GM12873 (cell line): Measurements from ENCODE around the gene NISCH.
A peak's percentile ranks its signal among the peaks of the same experiment; 100 is the strongest.

Experiments
- TF ChIP-seq, protein P1 (sequence below): IDR thresholded peaks from 2 replicates; pipeline ENCODE4 v1.5.1; 2012; ENCODE audit warnings: low read depth, mild to moderate bottlenecking, moderate library complexity, low read length, control low read depth; ENCODE audit not compliant: insufficient read depth; ENCODE audit errors: missing control alignments

NISCH gene

GRCh38 chr3:52471371-52472238, 16.2 kb downstream of the NISCH start:
- TF ChIP-seq, protein P1, sequence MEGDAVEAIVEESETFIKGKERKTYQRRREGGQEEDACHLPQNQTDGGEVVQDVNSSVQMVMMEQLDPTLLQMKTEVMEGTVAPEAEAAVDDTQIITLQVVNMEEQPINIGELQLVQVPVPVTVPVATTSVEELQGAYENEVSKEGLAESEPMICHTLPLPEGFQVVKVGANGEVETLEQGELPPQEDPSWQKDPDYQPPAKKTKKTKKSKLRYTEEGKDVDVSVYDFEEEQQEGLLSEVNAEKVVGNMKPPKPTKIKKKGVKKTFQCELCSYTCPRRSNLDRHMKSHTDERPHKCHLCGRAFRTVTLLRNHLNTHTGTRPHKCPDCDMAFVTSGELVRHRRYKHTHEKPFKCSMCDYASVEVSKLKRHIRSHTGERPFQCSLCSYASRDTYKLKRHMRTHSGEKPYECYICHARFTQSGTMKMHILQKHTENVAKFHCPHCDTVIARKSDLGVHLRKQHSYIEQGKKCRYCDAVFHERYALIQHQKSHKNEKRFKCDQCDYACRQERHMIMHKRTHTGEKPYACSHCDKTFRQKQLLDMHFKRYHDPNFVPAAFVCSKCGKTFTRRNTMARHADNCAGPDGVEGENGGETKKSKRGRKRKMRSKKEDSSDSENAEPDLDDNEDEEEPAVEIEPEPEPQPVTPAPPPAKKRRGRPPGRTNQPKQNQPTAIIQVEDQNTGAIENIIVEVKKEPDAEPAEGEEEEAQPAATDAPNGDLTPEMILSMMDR = peak; percentile 84

DNA sequence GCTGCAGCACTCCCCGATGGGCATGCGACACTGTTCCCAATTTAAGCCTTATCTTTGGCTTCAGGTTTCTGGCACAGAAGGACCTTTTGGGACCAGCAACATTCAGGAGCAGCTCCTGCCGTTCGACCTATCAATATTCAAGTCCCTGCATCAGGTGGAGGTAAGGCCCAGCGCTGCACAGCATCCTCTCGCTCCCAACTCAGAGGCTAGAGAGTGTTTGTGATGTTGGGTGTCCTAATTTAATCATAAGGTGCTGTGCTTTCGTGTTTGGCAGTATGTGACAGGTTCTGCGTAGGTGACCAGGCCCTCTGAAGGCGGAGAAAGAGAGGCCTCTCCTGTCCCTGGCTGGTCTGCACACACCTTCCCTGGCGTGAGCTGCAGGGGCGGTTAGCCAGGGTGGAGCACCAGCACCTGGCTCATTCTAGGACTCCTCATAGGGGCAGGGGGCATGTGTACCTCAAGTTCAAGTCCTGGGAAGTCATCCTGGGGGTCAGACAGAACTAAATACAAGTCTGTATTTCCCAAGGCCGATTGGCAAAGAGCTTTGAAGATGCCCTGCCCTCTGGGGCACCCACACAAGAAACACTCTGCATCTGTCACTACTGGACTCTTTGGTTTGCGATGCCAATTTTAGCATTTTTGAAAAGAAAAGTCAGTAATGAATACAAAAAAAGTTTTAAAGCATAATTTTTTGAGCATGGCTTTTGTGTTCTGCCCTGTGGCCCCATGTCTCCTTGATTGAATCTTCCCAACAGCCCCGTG, 17.0 kb downstream of the NISCH start:
- TF ChIP-seq, protein P1 = no peak

GRCh38 chr3:52473026-52473425, 17.6 kb downstream of the NISCH start:
- TF ChIP-seq, protein P1 = no peak

DNA sequence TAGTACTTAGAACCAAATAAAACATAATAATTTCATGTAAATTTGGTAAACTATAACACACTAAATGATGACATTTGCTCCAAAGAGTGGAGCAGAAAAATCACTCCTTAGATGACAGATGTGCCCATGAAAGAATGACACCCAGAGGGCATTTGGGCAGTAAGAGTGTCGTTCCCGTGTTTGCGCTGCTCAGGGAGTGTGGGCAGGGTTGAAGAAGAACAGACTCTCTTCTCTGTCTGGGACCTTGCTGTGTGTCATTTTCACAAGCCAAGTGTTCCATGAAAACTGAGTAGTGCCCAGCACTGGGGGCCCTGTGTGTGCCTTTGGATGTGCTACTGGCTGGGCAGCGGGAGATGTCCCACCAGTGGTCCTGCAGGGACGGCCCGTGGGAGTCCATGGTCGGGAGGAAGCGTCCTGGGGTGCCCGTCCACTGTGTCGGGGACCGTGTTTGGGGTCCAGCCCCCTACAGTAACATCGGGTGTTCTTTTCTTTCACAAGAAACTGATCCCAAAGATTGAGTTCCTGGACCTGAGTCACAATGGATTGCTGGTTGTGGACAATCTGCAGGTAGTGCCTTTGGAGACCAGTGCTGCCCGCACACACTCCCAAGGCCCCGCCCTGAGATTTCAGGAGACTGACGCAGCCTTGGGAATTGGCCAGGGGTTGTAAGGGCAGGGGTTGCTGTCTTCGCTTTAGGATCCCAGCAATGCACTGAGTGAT, 21.8 kb downstream of the NISCH start:
- TF ChIP-seq, protein P1 = no peak

- TF ChIP-seq, protein P1 = no peak
These were observed 22.3 kb downstream of the NISCH start for GRCh38 chr3:52477796-52478095.

DNA sequence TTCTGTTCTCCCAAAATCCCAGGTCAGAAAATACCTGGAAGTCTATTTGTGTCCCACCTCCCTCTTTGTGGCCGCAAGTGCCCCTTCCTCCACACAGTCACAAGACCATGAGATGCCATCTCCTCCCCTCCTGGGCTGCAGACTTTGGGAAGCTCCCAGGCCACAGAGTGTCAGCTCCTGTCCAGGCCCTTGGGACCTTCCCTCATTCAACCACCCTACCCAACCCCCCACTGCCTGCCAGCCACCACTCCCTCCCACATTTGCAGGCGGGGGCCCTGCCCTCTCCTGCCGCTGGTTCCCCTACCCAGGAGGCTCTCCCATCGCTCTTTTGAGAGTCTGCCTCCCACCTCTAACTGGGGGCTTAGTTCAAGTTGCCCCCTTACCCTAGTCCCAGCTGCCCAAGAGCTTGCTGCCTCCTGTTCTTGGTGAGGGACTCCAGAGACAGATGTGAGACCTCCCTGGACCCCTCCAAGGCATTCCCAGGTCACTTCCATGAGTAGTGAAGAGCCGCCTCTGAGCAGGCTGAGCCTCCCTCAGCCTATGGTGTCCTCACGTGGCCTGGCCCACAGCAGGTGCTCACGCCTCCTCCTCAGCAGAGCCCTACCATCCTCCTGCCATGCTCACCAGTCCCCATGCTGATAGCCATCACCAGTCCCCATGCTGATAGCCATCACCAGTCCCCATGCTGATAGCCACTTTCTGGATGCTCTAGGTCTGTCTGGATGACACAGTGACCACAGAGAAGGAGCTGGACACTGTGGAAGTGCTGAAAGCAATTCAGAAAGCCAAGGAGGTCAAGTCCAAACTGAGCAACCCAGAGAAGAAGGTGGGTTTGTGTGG, 23.9 kb downstream of the NISCH start:
- TF ChIP-seq, protein P1 = no peak
